Activated CD4-positive, alpha-beta T cell treated with anti-CD3 and anti-CD28 coated beads, Interleukin-2, Interleukin-4, amounts not matched to agents 100 ng/mL and 50 ng/mL, durations not matched to agents 16 hours and 8 hours (primary cell): ENCODE measurements around the gene GH2.
"Not testable (repeated sequence)": the region's sequence is repeated elsewhere in the genome, so short reads cannot be mapped to it uniquely, and the experiment has no call there.

Experiments
- DNase-seq: peaks from one replicate; pipeline ENCODE4 v3.0.0-alpha.2; 2020; ENCODE audit warnings: low spot score

The GH2 gene

GRCh38 chr17:63873577-63873976, 8.2 kb downstream of the GH2 start, which contains the start of gene CSH2:
TSS of gene CSH2 (minus strand) at chr17:63873677. CDS start at chr17:63873614, 63 bp downstream.
- DNase-seq, result not testable (repeated sequence)

- DNase-seq, result not testable (repeated sequence)
Observed at GRCh38 chr17:63871646-63872365, 9.9 kb downstream of the GH2 start.

- not testable (repeated sequence) for DNase-seq
Observed at GRCh38 chr17:63870292-63870665, 11.5 kb downstream of the GH2 start.

- not testable (repeated sequence) for DNase-seq
Observed at GRCh38 chr17:63869491-63870291, 12.1 kb downstream of the GH2 start.

GRCh38 chr17:63866625-63867024, 15.1 kb downstream of the GH2 start:
- not testable (repeated sequence) for DNase-seq

- DNase-seq, result no peak
Observed at GRCh38 chr17:63859257-63859656, 22.5 kb downstream of the GH2 start.

- not testable (repeated sequence) for DNase-seq
Observed at GRCh38 chr17:63856425-63856824, 25.3 kb downstream of the GH2 start.

GRCh38 chr17:63855185-63855584, 26.6 kb downstream of the GH2 start:
- DNase-seq, result no peak

GRCh38 chr17:63854709-63855108, 27.0 kb downstream of the GH2 start:
- DNase-seq, result no peak

- no peak for DNase-seq
Observed at GRCh38 chr17:63853260-63853659, 28.5 kb downstream of the GH2 start.

GRCh38 chr17:63850401-63850800, 31.3 kb downstream of the GH2 start:
- DNase-seq, result no peak

GRCh38 chr17:63848834-63849689, 32.7 kb downstream of the GH2 start:
- peak; percentile 96 for DNase-seq

GRCh38 chr17:63847525-63848249, 34.1 kb downstream of the GH2 start:
- no peak for DNase-seq

- no peak for DNase-seq
Observed at GRCh38 chr17:63845509-63845908, 36.2 kb downstream of the GH2 start.

- no peak for DNase-seq
Observed at GRCh38 chr17:63843910-63844677, 37.6 kb downstream of the GH2 start.

- peak; percentile 47 for DNase-seq
Observed at GRCh38 chr17:63843387-63843888, 38.3 kb downstream of the GH2 start.

- peak; percentile 99 for DNase-seq
Observed at GRCh38 chr17:63842540-63843386, 39.0 kb downstream of the GH2 start, which contains the start of gene SMARCD2. TSS of gene SMARCD2 (minus strand) at chr17:63842685. CDS start at chr17:63842674, 11 bp downstream.

GRCh38 chr17:63842173-63842539, 39.6 kb downstream of the GH2 start:
- DNase-seq, result no peak

GRCh38 chr17:63841350-63842172, 40.2 kb downstream of the GH2 start:
- no peak for DNase-seq
